Activated naive CD4-positive, alpha-beta T cell treated with anti-CD3 and anti-CD28 coated beads, Interleukin-2, amount 50 U/mL, for 16 hours (primary cell): ENCODE data around the gene STK32A.

Source experiments
- DNase-seq: peaks from one replicate; pipeline ENCODE4 v3.0.0-alpha.2; 2020

The STK32A gene

GRCh38 chr5:147396070-147396823, 161.4 kb downstream of the STK32A start:
- no peak for DNase-seq

GRCh38 chr5:147397616-147398015, 162.8 kb downstream of the STK32A start:
- no peak for DNase-seq

GRCh38 chr5:147398860-147399259, 164.0 kb downstream of the STK32A start:
- DNase-seq: no peak

GRCh38 chr5:147400126-147400809, 165.4 kb downstream of the STK32A start:
- DNase-seq: no peak

- no peak for DNase-seq
Measured at GRCh38 chr5:147400881-147401280, 166.1 kb downstream of the STK32A start.

DNA sequence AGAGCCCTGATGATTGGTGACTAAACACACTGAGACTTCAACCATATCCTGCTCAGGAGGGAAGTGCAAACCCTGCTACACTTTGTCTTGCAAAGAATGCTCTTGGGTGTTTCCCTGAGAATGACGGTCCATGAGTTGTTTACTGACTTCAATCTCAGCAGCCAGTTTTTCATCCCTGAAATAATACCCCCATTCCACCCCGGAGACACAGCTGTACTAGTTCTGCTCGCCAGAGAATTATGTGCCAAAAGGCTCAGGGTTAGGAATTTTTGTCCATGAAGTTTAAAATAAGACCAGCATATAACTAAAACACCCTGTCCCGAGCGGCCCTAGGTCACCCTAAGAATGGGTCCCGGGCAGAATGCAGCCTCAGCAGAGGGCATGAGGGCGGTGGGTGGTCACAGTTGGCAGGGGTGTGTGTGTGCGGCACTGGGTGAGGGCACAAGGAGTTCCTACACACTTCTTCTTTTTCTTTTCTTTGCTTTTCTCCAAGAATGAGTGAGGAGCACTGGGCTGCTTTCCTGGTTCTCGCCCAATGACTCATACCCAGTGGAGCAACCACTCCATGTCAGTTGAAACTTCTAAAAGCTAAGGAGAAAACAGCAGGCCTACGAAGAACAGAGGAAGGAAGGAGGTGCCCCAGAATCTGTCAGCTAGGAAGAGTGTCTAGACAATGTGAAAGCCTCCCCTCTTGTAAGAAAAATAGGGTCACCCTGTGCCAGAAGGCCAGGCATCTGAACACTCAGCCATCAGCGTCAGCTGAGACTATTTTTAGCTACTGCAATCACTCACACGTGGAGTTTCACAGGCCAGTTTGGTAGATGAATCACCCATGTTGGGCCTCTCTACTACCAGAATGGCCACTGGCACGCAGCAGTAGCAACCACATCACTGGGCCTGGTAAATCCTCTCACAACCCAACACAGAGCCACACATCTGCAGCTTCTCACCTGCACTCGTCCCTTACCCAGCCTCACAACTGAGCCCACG, 169.1 kb downstream of the STK32A start:
- DNase-seq: no peak

- DNase-seq: no peak
Measured at GRCh38 chr5:147404706-147405105, 169.9 kb downstream of the STK32A start.

- no peak for DNase-seq
Measured at GRCh38 chr5:147406636-147407035, 171.8 kb downstream of the STK32A start.

DNA sequence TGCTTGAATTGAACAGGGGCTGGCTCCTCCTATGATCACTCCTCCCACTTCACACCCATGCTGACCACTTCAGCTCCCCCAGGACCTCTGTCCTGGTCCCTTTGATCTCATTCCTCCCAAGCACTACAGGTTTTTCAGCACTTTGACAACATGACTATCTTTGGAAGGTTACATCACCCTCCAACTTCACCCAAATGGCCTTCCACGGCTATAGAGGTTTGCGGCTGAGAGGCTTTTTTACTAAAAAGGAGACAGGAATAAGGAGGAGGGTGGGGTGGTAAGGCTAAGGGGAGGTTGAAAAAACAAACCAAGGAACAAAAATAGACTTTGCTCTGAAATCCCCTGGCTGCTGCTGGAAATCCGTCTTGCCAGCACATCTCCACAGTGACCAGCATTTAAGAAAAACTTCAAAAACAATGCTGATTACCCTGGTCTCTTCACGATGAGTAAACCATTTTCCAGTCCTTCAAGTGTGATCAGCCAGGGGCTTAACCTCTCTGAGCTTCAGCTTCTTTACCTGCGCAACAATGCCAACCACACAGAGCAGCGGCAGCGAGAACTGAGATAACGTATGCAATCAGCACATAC, 172.4 kb downstream of the STK32A start:
- no peak for DNase-seq

DNA sequence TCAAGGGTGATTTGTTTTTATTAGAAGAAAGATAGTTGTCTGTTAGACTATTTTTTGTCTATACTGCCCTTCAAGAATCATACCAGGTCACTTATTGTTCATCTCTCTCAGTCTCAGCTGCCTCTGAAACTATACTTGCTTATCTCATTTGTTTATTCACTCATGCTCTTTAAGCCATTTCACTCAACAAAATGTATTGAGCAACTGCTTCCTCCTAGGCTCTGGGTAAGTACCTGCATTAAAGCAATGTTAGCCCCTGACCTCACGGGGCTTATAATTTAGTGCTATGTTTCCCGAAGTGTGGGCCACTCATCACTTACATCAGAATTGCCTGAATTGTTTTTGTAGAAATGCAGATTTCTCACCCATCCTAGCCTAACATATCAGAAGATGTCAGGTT, 174.2 kb downstream of the STK32A start:
- DNase-seq: no peak

- DNase-seq: no peak
Measured at GRCh38 chr5:147410496-147411358, 175.9 kb downstream of the STK32A start.

GRCh38 chr5:147411359-147412319, 176.8 kb downstream of the STK32A start:
- DNase-seq: no peak

DNA sequence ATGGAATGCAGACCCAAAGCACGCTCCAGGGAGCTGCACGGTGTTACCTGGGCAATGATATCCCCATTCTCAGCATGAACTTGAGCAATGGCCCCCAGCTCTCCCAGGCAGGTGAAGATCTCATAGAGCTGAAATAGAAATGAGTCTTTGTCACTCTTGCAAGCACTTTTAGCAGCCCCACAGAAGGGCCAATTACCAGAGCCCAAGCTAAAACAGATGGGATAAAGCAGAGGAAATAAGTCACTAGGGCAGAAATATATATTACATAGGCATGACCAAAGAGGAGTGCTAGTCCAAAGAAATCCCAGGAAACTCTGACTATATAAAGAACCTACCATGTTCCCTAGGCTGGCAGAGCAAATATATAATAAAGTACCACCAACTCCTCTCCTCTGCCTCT, 177.7 kb downstream of the STK32A start:
- DNase-seq: no peak

DNA sequence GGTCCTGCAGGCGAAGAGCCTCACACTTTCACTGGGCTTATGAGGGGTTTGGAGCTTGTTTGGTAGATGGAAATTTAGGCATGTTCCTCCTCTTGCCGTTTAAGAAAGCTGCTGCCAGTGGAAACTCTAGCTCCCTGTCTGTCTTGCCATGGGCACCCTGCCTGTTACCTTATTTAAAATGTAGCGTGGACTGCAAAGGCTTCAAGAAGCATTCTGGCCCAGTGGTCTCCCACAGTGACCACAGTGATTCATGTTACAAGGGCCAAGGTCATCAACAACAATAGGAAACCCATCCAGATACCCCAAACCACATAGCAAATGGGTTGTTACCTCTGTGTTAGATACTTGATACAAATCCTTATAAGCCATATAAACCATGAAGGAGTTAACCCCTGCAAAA, 178.4 kb downstream of the STK32A start:
- DNase-seq: no peak

GRCh38 chr5:147415651-147416050, 180.8 kb downstream of the STK32A start:
- no peak for DNase-seq

- DNase-seq: no peak
Measured at GRCh38 chr5:147417135-147417813, 182.4 kb downstream of the STK32A start.

- no peak for DNase-seq
Measured at GRCh38 chr5:147418613-147419012, 183.8 kb downstream of the STK32A start.

DNA sequence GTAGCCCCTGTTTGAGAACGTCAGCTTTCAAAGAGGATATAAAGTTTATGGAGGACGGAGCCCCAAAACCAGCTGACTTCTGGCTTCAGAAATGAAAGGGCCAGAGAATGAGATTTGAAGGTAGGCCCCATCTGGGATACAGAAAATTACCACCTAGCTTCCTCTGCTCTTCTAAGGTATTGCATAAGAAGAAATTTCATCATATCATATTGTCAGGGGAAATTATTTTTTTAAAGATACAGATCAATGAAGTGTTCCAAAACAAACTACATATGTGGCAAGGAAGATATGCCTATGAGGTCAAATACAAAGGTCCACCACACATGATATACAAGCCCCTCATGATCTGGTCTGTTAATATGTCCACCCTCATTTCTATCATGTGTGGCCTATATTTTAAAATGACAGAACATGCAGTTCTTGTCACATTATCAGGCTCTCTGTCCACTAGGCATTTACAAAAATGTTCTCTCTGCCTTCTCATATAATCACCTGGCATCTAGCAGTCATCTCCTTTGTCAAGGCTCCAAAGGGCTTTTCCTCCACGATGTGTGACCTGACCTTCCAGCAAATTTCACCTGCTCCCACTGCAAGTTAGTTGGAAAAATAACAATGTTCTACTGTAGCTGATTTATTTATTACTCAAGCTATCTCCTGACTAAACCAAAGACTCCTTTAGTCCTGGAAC, 192.0 kb downstream of the STK32A start:
- DNase-seq: no peak
